Choroid plexus epithelial cell (primary cell): ENCODE data around the gene SYNPO2.

Source experiments
- DNase-seq: peaks from one replicate; pipeline ENCODE4 v3.0.0-alpha.2; 2010; ENCODE audit warnings: low read depth
- H3K4me3 ChIP-seq: 2 replicates; pipeline ENCODE4 v1.5.1; 2011; ENCODE audit warnings: low read depth, mild to moderate bottlenecking, control low read depth, low read length, moderate library complexity
- TF ChIP-seq, protein P1 (sequence below): conservative IDR thresholded peaks from 2 replicates; pipeline ENCODE4 v1.5.1; 2011; ENCODE audit warnings: low read depth, mild to moderate bottlenecking, control low read depth, inconsistent platforms, low read length, moderate library complexity

The SYNPO2 gene

DNA sequence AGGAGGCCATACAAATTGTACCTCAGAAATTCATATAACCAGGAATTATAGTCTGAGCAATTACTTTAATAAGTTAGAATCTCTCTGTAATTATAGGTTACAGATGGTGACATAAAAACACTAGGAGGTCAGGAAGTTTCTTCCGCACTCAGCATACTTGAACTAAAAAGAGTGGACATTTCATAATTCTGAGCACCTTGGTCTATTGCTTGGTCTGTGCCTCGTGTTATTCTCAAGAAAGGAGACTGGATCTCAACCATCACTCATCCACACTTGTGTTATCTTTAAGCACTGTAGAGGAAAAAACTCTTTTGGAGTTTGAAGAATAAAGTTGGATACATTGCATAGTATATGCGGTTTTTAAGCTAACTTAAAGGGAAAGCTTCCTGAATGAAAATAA is 91.1 kb downstream of the SYNPO2 start:
- DNase-seq, result no peak
- TF ChIP-seq, protein P1, sequence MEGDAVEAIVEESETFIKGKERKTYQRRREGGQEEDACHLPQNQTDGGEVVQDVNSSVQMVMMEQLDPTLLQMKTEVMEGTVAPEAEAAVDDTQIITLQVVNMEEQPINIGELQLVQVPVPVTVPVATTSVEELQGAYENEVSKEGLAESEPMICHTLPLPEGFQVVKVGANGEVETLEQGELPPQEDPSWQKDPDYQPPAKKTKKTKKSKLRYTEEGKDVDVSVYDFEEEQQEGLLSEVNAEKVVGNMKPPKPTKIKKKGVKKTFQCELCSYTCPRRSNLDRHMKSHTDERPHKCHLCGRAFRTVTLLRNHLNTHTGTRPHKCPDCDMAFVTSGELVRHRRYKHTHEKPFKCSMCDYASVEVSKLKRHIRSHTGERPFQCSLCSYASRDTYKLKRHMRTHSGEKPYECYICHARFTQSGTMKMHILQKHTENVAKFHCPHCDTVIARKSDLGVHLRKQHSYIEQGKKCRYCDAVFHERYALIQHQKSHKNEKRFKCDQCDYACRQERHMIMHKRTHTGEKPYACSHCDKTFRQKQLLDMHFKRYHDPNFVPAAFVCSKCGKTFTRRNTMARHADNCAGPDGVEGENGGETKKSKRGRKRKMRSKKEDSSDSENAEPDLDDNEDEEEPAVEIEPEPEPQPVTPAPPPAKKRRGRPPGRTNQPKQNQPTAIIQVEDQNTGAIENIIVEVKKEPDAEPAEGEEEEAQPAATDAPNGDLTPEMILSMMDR, result no peak
- no peak overlapping the region for H3K4me3 ChIP-seq

DNA sequence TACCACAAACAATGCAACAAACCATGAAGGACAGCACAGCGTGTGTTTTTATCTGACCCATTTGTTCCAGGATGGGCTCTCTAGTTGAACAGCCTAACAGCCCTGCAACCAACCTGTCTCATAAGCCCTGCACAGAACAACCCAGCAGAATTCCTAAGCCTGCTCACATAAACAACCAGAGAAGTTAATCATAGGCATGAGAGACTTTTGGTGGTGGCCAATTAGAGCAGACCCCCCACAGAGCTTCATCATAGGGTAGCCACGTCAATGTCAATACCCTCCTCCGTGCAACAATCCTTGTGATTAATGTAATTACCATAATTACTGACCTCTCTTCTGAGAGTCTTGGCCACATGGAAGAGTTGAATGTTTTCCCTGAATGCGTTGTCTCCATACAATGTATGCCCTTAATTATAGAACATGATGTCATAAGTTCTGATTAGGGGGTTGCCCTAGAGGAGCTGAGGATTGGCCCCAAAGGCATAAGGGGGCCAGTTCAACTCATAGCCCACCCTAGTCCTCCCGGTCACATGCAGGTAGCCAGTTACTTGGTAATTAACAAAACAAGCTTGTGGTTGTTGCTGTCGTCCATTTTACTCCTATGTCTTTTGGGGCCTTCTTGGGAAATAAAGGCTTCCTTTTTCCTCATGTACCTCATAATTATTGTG is 92.7 kb downstream of the SYNPO2 start:
- H3K4me3 ChIP-seq, result no peak overlapping the region
- TF ChIP-seq, protein P1, result no peak
- peak; percentile 47 for DNase-seq

DNA sequence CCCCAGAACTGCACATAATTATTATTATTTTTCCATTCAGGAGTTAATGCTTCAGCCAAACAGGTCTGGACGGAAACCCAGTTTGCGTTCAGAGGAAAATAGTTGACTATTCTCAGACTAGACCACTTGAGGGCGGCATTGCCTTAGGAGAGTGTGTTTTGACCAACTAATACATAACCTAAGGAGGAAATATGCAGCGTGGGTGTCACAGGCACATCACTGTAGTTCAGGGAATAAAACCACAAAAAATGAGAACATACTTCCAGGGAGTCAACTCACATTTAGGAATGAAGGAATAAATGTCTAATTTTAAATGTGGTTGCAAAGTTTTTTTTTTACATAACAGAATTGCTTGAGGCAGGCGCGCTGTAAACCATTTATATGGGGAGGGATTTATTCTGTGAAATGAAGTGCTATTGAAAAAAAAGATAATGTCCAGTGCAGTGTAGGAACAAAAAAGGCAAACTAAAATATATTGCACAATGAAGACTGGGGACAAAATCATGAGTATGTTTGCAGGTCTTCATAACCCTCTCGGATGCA is 93.3 kb downstream of the SYNPO2 start:
- no peak overlapping the region for H3K4me3 ChIP-seq
- TF ChIP-seq, protein P1, result peak; percentile 79
- DNase-seq, result peak; percentile 95

DNA sequence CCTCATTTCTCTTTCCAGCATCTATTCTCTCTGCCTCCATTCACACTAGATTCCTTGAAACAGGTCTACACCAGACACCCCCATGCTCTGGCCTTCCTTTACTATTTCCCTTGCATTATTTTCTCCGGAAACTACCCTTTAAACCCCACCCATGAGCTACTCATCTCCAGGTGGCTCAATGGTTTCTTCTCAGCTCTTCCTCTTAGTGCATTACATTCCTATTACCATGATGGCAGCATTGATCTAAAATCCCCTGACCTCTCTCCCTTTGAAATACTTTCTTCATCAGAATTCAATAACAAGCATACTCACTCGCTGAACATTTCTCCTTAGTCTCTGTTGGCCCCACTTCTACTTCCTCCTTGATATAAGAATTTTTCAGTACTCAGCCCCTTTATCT is 94.6 kb downstream of the SYNPO2 start:
- no peak overlapping the region for H3K4me3 ChIP-seq
- DNase-seq, result no peak
- TF ChIP-seq, protein P1, result no peak

DNA sequence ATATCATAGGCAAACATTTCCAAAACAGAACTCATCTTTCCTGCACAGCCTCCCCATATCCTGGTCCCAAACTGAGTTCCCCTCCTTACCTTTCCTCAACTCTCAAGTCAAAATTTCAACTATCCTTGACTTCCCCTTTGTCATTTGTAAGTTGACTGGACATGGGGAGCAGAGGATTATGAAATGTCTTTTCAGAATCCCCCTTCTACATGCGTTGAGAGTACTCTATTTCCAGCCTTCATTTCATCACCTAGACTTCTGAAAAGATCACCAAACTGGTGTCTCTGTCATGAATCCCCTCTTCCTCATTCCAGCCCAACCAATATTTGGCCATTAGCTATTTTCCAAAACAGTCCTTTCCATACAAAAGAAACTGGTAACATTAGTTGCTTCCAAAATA is 95.2 kb downstream of the SYNPO2 start:
- no peak for DNase-seq
- no peak overlapping the region for H3K4me3 ChIP-seq
- TF ChIP-seq, protein P1, result no peak

DNA sequence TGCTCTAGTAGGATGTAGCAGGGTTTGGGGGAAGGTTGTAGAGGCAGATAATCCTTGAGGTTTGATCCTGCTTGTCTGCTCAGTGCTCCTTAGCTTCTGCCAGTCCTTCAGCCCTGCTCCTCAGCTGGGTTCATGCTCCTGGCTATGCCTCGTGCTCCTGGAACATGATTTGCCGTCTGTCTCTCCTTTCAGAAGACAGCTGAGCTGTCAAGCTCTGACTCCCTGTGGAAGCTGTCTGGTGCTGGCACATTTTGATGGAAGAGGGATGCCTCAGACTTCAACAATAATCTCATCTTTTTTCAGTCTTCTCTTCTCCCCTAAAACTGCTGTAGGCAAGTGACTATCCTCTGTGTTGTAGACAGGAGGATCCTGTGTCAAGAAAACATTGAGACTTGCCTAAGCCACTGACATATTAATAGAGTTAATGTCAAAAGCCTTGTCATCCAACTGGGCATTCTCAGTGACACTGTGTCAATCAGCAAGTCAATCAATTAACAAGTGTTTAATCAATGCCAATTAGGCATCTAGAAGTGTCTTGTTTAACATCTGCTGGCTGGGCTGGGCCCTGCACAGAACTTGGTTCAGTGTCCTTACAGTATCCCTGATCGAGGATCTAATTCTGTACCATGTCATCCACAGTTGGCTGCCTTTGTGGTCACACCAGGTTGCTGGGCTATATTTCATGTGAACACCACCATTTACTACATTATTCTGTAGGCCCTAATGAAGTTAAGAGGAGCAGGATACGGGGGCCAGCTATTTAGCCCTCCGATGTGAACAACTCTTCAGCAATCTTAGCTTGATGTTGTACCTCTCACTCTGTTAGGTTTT is 96.7 kb downstream of the SYNPO2 start:
- no peak for DNase-seq
- no peak overlapping the region for H3K4me3 ChIP-seq
- TF ChIP-seq, protein P1, result no peak
